Ishikawa (cell line): ENCODE data around the gene BMPR1B.

Source experiments
- CEBPB ChIP-seq: IDR thresholded peaks from 2 replicates; pipeline ENCODE4 v1.6.1; 2012
- CREB1 ChIP-seq: IDR thresholded peaks from 2 replicates; pipeline ENCODE4 v1.6.1; 2012; ENCODE audit warnings: low read depth
- EGR1 ChIP-seq: IDR thresholded peaks from 2 replicates; pipeline ENCODE4 v1.6.1; 2012
- EP300 ChIP-seq: IDR thresholded peaks from 2 replicates; pipeline ENCODE4 v1.6.1; 2012; ENCODE audit warnings: borderline replicate concordance
- FOXM1 ChIP-seq: IDR thresholded peaks from 2 replicates; pipeline ENCODE4 v1.6.1; 2012; ENCODE audit warnings: low read depth, borderline replicate concordance
- NFIC ChIP-seq: IDR thresholded peaks from 2 replicates; pipeline ENCODE4 v1.6.1; 2012
- RAD21 ChIP-seq: IDR thresholded peaks from 2 replicates; pipeline ENCODE4 v1.6.1; 2012; ENCODE audit warnings: low read depth
- TAF1 ChIP-seq: IDR thresholded peaks from 2 replicates; pipeline ENCODE4 v1.6.1; 2012; ENCODE audit warnings: low read depth, mild to moderate bottlenecking
- TCF12 ChIP-seq: IDR thresholded peaks from 2 replicates; pipeline ENCODE4 v1.6.1; 2012; ENCODE audit warnings: low read depth
- TEAD4 ChIP-seq: IDR thresholded peaks from 2 replicates; pipeline ENCODE4 v1.6.1; 2012
- YY1 ChIP-seq: IDR thresholded peaks from 2 replicates; pipeline ENCODE4 v1.6.1; 2012; ENCODE audit warnings: low read depth
- ZBTB7A ChIP-seq: IDR thresholded peaks from 2 replicates; pipeline ENCODE4 v1.6.1; 2012; ENCODE audit warnings: low read depth
- TF ChIP-seq, protein P1 (sequence below): IDR thresholded peaks from 2 replicates; pipeline ENCODE4 v1.6.1; 2012
- TF ChIP-seq, protein P2 (sequence below): IDR thresholded peaks from 2 replicates; pipeline ENCODE4 v1.6.1; 2012; ENCODE audit warnings: low read depth, mild to moderate bottlenecking
- TF ChIP-seq, protein P3 (sequence below): IDR thresholded peaks from 2 replicates; pipeline ENCODE4 v1.6.1; 2012

The BMPR1B gene

GRCh38 chr4:94831607-94832006 is 73.9 kb downstream of the BMPR1B start:
- TF ChIP-seq EP300 (peak; percentile 24; the same call in 1 of the 2 replicates), CEBPB (no peak), TEAD4 (0 out of 2 replicates have a peak, but pooled peaks have one; percentile 20)

- TF ChIP-seq TCF12 (peak; percentile 35; the same call in 1 of the 2 replicates), TEAD4 (peak; percentile 54), EGR1 (0 out of 2 replicates have a peak, but pooled peaks have one; percentile 5), EP300 (peak; percentile 70; the same call in 1 of the 2 replicates)
Observed at GRCh38 chr4:94832329-94832728, 74.6 kb downstream of the BMPR1B start.

DNA sequence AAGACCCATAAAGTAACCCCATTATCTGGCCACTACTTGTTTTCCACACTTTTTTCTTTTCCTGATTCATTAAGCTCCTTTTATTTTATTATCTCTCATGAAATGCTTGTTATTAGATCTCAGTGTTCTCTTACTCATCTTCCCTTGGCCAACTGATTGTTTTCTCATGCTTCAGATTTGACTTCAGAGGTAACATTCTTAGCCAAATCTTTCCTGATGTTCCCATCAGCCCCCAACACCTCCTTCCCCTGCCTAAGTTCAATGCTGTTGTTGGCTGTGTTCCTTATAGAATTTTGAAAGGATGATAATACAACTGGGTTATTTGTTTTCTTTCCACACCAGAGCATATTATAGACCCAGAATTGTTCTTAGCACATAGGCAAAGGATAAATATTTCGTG is 75.6 kb downstream of the BMPR1B start:
- no peak for TF ChIP-seq TEAD4
- TF ChIP-seq TAF1, result no peak
- TF ChIP-seq EP300, result no peak
- TF ChIP-seq EGR1, result no peak
- TF ChIP-seq CREB1, result no peak
- no peak for TF ChIP-seq NFIC
- no peak for TF ChIP-seq TCF12
- TF ChIP-seq FOXM1, result no peak
- TF ChIP-seq ZBTB7A, result no peak
- TF ChIP-seq RAD21, result no peak
- no peak for TF ChIP-seq CEBPB
- TF ChIP-seq, protein P1, sequence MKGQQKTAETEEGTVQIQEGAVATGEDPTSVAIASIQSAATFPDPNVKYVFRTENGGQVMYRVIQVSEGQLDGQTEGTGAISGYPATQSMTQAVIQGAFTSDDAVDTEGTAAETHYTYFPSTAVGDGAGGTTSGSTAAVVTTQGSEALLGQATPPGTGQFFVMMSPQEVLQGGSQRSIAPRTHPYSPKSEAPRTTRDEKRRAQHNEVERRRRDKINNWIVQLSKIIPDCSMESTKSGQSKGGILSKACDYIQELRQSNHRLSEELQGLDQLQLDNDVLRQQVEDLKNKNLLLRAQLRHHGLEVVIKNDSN, result no peak

GRCh38 chr4:94834501-94834900 is 76.7 kb downstream of the BMPR1B start:
- TF ChIP-seq, protein P1, result no peak
- no peak for TF ChIP-seq TAF1
- TF ChIP-seq ZBTB7A, result no peak
- TF ChIP-seq, protein P2, sequence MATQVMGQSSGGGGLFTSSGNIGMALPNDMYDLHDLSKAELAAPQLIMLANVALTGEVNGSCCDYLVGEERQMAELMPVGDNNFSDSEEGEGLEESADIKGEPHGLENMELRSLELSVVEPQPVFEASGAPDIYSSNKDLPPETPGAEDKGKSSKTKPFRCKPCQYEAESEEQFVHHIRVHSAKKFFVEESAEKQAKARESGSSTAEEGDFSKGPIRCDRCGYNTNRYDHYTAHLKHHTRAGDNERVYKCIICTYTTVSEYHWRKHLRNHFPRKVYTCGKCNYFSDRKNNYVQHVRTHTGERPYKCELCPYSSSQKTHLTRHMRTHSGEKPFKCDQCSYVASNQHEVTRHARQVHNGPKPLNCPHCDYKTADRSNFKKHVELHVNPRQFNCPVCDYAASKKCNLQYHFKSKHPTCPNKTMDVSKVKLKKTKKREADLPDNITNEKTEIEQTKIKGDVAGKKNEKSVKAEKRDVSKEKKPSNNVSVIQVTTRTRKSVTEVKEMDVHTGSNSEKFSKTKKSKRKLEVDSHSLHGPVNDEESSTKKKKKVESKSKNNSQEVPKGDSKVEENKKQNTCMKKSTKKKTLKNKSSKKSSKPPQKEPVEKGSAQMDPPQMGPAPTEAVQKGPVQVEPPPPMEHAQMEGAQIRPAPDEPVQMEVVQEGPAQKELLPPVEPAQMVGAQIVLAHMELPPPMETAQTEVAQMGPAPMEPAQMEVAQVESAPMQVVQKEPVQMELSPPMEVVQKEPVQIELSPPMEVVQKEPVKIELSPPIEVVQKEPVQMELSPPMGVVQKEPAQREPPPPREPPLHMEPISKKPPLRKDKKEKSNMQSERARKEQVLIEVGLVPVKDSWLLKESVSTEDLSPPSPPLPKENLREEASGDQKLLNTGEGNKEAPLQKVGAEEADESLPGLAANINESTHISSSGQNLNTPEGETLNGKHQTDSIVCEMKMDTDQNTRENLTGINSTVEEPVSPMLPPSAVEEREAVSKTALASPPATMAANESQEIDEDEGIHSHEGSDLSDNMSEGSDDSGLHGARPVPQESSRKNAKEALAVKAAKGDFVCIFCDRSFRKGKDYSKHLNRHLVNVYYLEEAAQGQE, result no peak
- no peak for TF ChIP-seq NFIC

DNA sequence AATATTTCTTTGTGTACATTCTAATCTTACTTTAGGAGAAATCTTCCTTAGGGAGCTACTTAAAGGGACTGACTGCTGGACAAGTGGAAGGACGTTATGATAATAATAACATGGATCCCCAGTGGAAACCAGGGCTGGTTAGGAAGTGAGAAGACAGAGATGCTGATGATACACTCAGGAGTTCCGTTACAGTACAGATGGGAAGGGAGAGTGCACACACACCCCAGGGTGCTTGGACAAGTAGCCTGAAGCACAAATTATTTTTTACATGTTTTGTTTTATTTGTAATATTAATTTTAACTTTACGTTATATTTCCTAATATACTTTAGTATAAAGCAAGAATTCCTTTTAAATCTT is 84.1 kb downstream of the BMPR1B start:
- TF ChIP-seq CEBPB, result no peak
- TF ChIP-seq, protein P1, result no peak
- no peak for TF ChIP-seq RAD21
- TF ChIP-seq TAF1, result no peak
- TF ChIP-seq, protein P2, result no peak

GRCh38 chr4:94843216-94843615 is 85.5 kb downstream of the BMPR1B start:
- no peak for TF ChIP-seq YY1
- TF ChIP-seq, protein P3, sequence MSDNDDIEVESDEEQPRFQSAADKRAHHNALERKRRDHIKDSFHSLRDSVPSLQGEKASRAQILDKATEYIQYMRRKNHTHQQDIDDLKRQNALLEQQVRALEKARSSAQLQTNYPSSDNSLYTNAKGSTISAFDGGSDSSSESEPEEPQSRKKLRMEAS, result no peak
- TF ChIP-seq NFIC, result no peak
- no peak for TF ChIP-seq ZBTB7A

DNA sequence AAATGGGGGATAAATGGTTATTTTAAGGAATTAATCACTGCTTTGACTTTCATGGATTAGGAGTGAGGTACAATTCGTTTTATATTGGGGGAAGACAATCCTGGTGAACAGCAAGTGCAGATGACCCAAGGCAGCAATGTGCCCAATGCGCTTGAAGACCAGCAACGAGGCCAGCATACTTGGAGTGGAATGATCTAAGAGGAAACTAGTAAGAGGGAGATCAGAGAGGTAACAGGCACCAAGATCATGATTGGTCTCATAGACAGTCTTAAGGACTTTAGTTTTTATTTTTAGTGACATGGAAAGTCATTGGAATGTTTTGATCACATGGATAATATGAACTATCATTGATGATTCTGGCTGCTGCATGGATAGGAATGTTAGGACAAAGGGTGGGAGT is 90.6 kb downstream of the BMPR1B start:
- no peak for TF ChIP-seq ZBTB7A

DNA sequence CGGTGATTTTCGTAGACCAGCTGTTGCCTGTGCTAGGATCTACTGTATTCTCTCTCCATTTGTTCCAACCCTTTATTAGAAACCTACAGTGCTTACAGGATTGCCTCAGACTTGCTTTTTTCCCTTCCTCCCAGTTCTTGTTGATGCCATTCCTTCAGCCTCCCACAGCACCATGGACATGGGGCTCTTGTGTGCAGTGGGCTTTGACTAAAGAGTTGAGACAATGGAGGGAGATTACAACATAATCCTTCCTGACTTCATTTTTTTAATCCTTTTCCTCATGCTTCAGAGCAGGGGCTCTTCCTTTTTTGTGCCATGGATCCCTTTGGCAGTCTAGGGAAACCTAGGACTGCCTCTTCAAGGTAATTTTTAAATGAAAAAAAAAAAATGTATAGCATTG is 92.1 kb downstream of the BMPR1B start:
- TF ChIP-seq, protein P2, result 0 out of 2 replicates have a peak, but pooled peaks have one; percentile 13
- no peak for TF ChIP-seq YY1
- peak; percentile 41; the same call in 1 of the 2 replicates for TF ChIP-seq CEBPB
